GM19438 (cell line): ENCODE results near the gene CISD3.

ENCODE experiments used
- ATAC-seq: cut with Tn5 transposase; IDR thresholded peaks from one replicate; pipeline ENCODE4 v1.9.1; 2021; ENCODE audit warnings: low read depth; ENCODE audit not compliant: unreplicated experiment

Gene CISD3

GRCh38 chr17:38741921-38742410 is 11.8 kb downstream of the CISD3 start:
- ATAC-seq = no peak

GRCh38 chr17:38742411-38743308 is 12.5 kb downstream of the CISD3 start:
- no peak for ATAC-seq

DNA sequence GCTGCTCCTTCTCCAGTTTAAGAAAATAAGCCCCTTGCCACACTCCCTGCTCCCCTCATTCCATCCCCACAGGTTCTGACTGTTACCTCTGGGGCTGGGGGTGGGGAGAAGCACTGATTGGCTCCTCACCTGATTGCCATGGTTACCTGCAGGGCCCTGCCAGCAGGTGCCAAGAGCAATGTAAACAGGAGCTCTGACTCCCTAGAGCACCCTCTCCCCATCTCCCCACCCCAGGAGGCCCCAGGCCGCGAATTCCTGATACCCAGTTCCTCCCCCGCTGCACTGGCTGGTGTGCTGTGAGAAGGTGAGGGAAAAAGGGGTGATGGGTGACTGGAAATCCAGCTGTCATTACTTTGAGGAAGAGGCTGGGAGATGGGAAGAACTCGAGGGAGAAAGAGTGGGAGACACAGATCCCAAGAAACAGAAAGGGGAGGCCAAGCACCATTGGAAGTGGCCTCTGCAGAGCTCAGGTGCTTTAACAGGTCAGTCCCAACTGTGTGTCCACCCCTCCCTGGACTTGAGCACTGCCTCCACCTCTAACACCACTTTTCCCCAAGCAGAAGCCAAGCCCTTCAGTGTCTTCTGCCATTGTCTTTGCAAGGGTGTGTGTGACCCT is 13.5 kb downstream of the CISD3 start:
- ATAC-seq = no peak

DNA sequence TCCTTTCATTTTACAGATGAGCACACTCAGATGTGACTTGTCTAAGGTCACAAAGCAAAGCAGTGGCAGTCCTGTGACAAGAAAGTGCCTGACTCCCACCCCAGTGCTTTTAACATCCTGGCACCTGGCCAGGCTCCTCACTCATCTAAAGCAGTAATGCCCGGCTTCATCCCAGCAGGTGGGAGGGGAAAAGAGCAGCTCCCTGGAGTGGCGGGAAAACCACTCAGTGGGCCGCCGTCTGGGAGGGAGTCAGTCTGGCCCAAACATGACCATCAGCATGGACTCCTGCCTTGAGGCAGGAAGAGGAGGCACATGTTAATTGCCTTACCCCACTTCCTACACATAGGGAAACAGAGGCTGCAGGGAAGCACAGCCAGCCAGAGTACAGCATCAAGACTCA is 15.4 kb downstream of the CISD3 start:
- no peak for ATAC-seq

DNA sequence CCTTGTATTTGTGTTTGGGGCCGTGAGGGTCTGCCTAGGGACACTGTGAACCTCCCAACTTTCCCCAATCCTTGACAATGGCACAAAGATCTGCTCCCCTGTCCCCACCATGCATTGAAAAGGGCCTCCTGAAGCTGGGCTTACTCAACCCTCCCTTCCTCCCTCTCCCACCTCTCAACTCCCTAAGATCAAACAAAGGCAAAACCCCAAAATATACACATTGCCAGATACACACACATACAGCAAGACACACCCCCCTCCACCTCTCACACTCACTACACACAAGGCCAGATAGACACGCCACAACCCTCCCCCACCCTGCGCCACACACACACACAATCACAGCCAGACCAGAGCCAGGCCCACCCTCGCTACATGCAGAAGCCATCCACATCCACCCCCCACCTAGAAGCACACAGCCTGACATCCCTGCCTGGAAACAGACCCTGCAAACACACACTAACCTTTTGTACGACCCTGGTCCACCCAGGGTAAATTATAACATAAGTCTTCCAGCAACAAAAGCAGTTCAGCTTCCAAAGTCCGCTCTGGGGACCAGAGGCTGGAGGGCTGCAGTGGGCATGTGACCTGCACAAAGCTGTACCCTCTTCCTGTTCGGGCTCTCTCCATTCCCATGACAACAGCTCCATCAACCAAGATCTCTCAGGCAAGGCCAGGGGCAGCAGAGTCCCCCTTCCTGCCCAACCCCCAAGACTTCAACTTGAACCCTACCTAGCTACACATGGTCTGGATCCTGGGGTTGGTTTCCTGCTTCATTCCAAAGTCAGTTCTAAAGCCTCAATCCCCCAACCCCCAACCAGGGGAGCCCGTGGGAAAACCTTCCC is 16.1 kb downstream of the CISD3 start:
- no peak for ATAC-seq

GRCh38 chr17:38746849-38747462 is 16.8 kb downstream of the CISD3 start:
- ATAC-seq = no peak

GRCh38 chr17:38747463-38748148 is 17.5 kb downstream of the CISD3 start:
- ATAC-seq = no peak

DNA sequence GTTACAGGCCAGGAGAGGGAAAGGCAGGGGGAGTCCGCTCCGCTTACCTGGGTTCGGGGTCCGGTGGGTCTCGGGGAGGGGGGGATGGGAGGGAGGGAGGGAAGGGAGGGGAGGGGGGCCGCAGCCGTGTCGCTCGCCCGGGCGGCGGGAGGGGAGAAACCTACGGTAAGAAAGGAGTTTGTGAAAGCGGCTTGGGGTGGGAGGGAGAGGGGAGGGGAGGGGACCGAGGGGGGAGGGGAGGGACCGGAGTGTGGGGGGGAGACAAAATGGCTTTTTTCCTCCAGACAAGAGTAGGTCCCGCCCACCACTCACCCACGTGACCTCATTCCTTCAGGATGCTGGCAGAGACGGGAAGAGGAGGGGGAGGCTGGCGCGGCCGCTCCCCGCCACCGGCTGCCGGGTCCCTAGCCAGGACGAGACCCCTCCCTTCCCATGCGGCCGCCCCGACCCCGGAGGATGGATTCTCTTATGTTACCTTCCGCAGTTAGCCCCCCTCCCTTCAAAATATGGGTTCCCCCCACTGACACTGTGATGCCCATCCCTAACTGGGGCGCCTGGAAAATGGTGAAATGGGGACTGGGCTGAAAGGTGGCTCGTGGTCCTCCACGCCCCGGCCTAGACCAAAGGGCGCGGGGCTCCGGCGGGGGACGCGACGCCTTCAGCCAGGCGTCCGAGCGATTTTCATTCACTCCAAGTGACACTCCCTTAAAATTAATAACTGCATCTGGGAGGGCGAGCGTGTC is 18.2 kb downstream of the CISD3 start, which contains the start of gene PCGF2:
TSS of gene PCGF2 (minus strand) at position 188 of the 743 bp plus-strand sequence. CDS start 7,934 bp downstream, outside the sequence.
- no peak for ATAC-seq

DNA sequence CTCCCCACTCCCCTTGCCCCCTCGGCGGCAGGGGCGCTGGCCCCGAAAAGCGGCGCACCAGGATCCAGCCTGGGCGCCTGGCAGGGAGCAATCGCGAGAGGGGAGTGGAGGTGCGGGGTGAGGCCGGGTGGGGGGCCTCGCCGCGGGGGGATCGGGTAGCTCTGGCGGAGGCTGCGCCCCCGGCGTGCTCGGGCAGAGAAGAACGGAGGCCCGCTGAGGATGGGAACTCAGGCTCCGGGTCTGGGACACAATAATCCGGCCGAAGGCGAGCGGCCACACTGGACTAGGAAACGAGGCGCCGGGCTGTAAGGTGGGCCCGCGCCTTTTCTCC is 18.7 kb downstream of the CISD3 start:
- ATAC-seq = no peak

- ATAC-seq = no peak
Measured at GRCh38 chr17:38749223-38750043, 19.3 kb downstream of the CISD3 start.

GRCh38 chr17:38750044-38750311 is 19.8 kb downstream of the CISD3 start:
- no peak for ATAC-seq

DNA sequence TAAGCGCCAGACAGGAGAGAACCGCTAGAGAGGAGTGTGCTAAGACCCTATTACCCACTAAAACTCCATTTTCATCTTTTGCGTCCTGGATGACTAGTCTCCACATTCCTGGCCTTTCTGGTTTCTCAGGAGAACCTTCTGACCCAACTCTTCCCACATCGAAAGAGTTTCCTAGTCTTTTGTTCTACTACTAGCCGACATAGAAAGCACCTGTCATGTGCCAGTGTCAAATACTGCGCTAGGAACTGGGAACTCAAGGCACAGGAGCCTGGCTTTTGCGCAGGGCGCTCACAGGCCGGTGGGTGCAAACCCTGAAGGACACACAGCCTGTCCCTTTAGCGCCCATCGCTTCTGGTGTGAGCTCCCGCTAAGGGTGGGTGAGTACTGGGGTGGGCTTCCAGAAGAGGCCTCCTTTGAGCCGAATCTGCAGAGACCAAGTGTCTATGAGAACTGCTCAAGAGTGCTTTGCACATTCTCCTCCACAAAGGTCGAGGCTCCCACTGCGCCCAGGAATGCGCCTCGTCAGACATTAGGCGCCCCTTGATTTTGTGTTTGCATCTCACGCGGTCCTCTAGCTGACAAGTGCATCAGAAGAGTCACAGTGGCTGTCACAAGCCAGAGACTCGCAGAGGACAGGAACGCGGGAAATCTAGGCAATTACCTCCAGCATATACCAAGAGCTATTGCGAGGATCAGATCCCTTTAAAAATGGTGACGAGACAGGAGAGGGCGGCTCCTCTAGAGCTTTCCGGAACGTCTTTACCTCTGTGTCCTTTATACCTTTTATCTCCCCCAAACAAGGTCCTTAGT is 20.4 kb downstream of the CISD3 start:
- ATAC-seq = no peak

- no peak for ATAC-seq
Measured at GRCh38 chr17:38751144-38751807, 21.1 kb downstream of the CISD3 start.

DNA sequence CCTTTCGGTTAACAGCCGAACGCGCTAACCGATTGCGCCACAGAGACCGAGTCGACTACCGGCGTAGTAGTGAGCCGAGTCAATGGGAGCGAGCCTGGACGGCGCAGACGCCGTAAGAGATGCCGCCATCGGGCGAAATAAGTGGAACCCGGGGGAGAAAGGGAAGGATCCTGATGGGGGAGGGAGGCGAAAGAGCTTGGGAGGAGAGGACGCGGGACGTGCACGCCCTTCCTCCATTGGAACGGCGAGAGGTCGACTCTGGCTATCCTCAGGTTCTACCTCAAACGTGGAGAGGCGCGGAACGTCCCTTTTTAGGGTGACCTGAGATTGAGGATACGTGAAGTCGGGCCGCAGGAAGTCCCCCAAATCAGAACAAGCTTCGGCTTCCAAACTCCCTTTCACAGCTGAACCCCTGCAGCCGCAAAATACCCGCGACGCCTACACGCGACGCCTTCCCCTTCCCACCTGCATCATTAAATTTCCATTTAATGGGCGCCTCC is 21.7 kb downstream of the CISD3 start:
- ATAC-seq = no peak

GRCh38 chr17:38752308-38753070 is 22.3 kb downstream of the CISD3 start, which contains the start of gene PSMB3:
PSMB3 (plus strand) TSS chr17:38752741; CDS start chr17:38752827, 86 bp downstream.
- ATAC-seq = peak; percentile 84

- no peak for ATAC-seq
Measured at GRCh38 chr17:38753071-38753506, 22.9 kb downstream of the CISD3 start.
